SK-N-DZ (cell line): Measurements from ENCODE around the gene LNX1.

Source experiments
- DNase-seq: peaks from one replicate; pipeline ENCODE4 v3.0.0-alpha.2; 2015; ENCODE audit warnings: low spot score

Gene LNX1

GRCh38 chr4:53535567-53535966 is 55.7 kb downstream of the LNX1 start:
- DNase-seq: no peak

GRCh38 chr4:53534684-53535083 is 56.6 kb downstream of the LNX1 start:
- no peak for DNase-seq

- DNase-seq: no peak
Measured at GRCh38 chr4:53532521-53532920, 58.8 kb downstream of the LNX1 start.

GRCh38 chr4:53531585-53532224 is 59.6 kb downstream of the LNX1 start:
- DNase-seq: no peak

GRCh38 chr4:53529025-53529424 is 62.3 kb downstream of the LNX1 start:
- DNase-seq: no peak

GRCh38 chr4:53527930-53528329 is 63.4 kb downstream of the LNX1 start:
- DNase-seq: no peak

GRCh38 chr4:53527326-53527725 is 64.0 kb downstream of the LNX1 start:
- no peak for DNase-seq

GRCh38 chr4:53522334-53522733 is 69.0 kb downstream of the LNX1 start:
- no peak for DNase-seq

- DNase-seq: no peak
Measured at GRCh38 chr4:53520116-53520515, 71.2 kb downstream of the LNX1 start.

- no peak for DNase-seq
Measured at GRCh38 chr4:53518807-53519206, 72.5 kb downstream of the LNX1 start.

GRCh38 chr4:53515076-53515475 is 76.2 kb downstream of the LNX1 start:
- DNase-seq: no peak

- peak; percentile 51 for DNase-seq
Measured at GRCh38 chr4:53514509-53514908, 76.8 kb downstream of the LNX1 start.

GRCh38 chr4:53512608-53513007 is 78.7 kb downstream of the LNX1 start:
- no peak for DNase-seq

- DNase-seq: no peak
Measured at GRCh38 chr4:53511014-53511413, 80.3 kb downstream of the LNX1 start.

- no peak for DNase-seq
Measured at GRCh38 chr4:53510321-53510720, 81.0 kb downstream of the LNX1 start.

- DNase-seq: no peak
Measured at GRCh38 chr4:53508446-53508845, 82.8 kb downstream of the LNX1 start.

GRCh38 chr4:53507671-53508286 is 83.5 kb downstream of the LNX1 start:
- DNase-seq: no peak

- DNase-seq: no peak
Measured at GRCh38 chr4:53507058-53507457, 84.2 kb downstream of the LNX1 start.

GRCh38 chr4:53505947-53506346 is 85.3 kb downstream of the LNX1 start:
- DNase-seq: no peak

- DNase-seq: no peak
Measured at GRCh38 chr4:53502094-53502493, 89.2 kb downstream of the LNX1 start.

GRCh38 chr4:53501561-53501960 is 89.7 kb downstream of the LNX1 start:
- no peak for DNase-seq

- DNase-seq: no peak
Measured at GRCh38 chr4:53500546-53500945, 90.7 kb downstream of the LNX1 start.

- no peak for DNase-seq
Measured at GRCh38 chr4:53499791-53500190, 91.5 kb downstream of the LNX1 start.

- DNase-seq: no peak
Measured at GRCh38 chr4:53498706-53499105, 92.6 kb downstream of the LNX1 start.
